Neural progenitor cell (in vitro differentiated cells): ENCODE measurements around the gene CAMKK2.

ENCODE experiments used
- EZH2phosphoT487 ChIP-seq: fragments of 200-600 bp; sonication (generic); IDR thresholded peaks from 2 replicates; pipeline ENCODE4 v1.6.1; 2017; ENCODE audit warnings: antibody characterized with exemption
- TF ChIP-seq, protein P1 (sequence below): fragments of 200-600 bp; sonication (generic); IDR thresholded peaks from 2 replicates; pipeline ENCODE4 v1.5.1; 2017; ENCODE audit warnings: antibody characterized with exemption, mild to moderate bottlenecking

DNA sequence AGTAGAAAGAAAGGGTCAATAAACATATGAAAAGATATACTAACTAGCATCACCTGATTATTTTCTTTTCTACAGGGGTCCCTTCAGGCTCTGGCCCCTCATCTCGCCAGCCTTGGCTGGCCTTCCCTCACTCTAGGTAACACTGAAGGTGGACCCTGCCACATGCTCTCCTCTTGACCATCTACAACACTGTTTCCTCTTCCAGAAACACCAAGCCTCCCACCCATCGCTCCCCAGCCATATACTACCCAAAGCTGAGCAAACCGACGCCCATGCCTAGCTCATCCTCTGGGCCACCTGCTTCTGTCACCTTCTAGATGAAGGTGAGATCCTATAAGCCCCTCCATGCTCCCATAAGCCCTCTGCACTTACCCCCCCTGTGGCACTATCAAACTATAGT is 40.9 kb upstream of the CAMKK2 start:
- TF ChIP-seq EZH2phosphoT487, result no peak
- TF ChIP-seq, protein P1, sequence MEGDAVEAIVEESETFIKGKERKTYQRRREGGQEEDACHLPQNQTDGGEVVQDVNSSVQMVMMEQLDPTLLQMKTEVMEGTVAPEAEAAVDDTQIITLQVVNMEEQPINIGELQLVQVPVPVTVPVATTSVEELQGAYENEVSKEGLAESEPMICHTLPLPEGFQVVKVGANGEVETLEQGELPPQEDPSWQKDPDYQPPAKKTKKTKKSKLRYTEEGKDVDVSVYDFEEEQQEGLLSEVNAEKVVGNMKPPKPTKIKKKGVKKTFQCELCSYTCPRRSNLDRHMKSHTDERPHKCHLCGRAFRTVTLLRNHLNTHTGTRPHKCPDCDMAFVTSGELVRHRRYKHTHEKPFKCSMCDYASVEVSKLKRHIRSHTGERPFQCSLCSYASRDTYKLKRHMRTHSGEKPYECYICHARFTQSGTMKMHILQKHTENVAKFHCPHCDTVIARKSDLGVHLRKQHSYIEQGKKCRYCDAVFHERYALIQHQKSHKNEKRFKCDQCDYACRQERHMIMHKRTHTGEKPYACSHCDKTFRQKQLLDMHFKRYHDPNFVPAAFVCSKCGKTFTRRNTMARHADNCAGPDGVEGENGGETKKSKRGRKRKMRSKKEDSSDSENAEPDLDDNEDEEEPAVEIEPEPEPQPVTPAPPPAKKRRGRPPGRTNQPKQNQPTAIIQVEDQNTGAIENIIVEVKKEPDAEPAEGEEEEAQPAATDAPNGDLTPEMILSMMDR, result no peak
